Body of pancreas (tissue), 4 donors: ENCODE data around the gene POLR3E.

Experiments
- CTCF ChIP-seq, 7 experiments: fragments of 450-650 bp in 4 of 7; fragments of 200-600 bp in 3 of 7; sonication (generic) in 3 of 7; IDR thresholded peaks; one replicate each; pipeline ENCODE4 v1.5.1; 2016 to 2019; ENCODE audit warnings: antibody characterized with exemption in 7 of 7
- POLR2A ChIP-seq, 3 donors: fragments of 450-650 bp; IDR thresholded peaks; one replicate each; pipeline ENCODE4 v1.6.1; 2016; ENCODE audit warnings: antibody characterized with exemption in 3 of 3, mild to moderate bottlenecking in 2 of 3

DNA sequence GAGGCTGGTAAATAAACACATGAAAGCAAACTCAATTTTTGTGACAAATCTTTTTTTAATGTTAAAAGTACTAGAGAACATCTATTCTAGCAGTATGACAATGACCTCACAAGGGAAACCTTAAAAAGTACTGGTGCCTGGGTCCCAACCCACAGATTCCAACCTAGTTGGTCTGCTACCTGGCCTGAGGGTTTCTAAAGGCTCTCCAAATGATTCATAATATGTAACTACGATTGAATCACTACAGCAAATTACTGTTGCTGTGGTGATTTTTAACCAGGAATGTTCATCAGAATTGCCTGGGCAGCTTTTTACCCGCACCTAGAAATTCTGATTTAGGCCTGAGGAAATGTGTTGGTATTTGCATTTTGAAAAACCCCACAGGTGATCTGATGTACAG is 51.1 kb downstream of the POLR3E start:
- TF ChIP-seq CTCF (IDR thresholded peaks at IDR 0.05) (no peak), POLR2A (IDR thresholded peaks at IDR 0.05) (no peak)
